Esophagus muscularis mucosa (tissue), 4 donors: ENCODE data around the gene SNF8. TPM values are rescaled to one million over a fixed set of nuclear protein-coding genes. Genes with fewer than 3 reads are reported as not detected.
A peak's percentile ranks its signal among the peaks of the same experiment; 100 is the strongest.

Source experiments
- DNase-seq: peaks from one replicate; pipeline ENCODE4 v3.0.0-alpha.2; 2017; ENCODE audit errors: extremely low spot score
- H3K27ac ChIP-seq, 4 donors: fragments of 200-600 bp; sonication (generic); replicated peaks in 1 of 4; 1 replicate in 3 of 4; 2 replicates in 1 of 4; pipeline ENCODE4 v1.5.1; 2016 to 2019; ENCODE audit warnings: mild to moderate bottlenecking in 1 of 4
- H3K27me3 ChIP-seq, 4 donors: fragments of 200-600 bp; sonication (generic); one replicate each; pipeline versions ENCODE4 v1.5.1 to v1.6.0; 2016 to 2019
- H3K36me3 ChIP-seq, 4 donors: fragments of 200-600 bp; sonication (generic); one replicate each; pipeline ENCODE4 v1.5.1; 2016 to 2019
- H3K4me1 ChIP-seq, 4 donors: fragments of 200-600 bp; sonication (generic); one replicate each; pipeline ENCODE4 v1.5.1; 2016 to 2019
- H3K4me3 ChIP-seq, 4 donors: fragments of 200-600 bp; sonication (generic); 1 replicate in 2 of 4; 2 replicates in 2 of 4; pipeline ENCODE4 v1.5.1; 2016 to 2019; ENCODE audit warnings: mild to moderate bottlenecking in 4 of 4, moderate library complexity in 1 of 4
- H3K9me3 ChIP-seq, 4 donors: fragments of 200-600 bp; sonication (generic); 1 replicate in 3 of 4; 2 replicates in 1 of 4; pipeline ENCODE4 v1.5.1; 2016 to 2019
- CTCF ChIP-seq, 3 experiments: fragments of 200-600 bp in 2 of 3; fragments of 450-650 bp in 1 of 3; sonication (generic) in 2 of 3; IDR thresholded peaks; one replicate each; pipeline ENCODE4 v1.5.1; 2017 to 2019; ENCODE audit warnings: antibody characterized with exemption in 3 of 3, mild to moderate bottlenecking in 2 of 3, moderate library complexity in 1 of 3
- EP300 ChIP-seq: sonication (generic); formaldehyde crosslinking; IDR thresholded peaks from one replicate; pipeline ENCODE4 v1.6.1; 2017; ENCODE audit warnings: antibody characterized with exemption
- POLR2A ChIP-seq: fragments of 450-650 bp; IDR thresholded peaks from one replicate; pipeline ENCODE4 v1.6.1; 2017; ENCODE audit warnings: antibody characterized with exemption, moderate library complexity, mild to moderate bottlenecking, low read depth
- POLR2AphosphoS5 ChIP-seq, 2 donors: sonication (generic); formaldehyde crosslinking; IDR thresholded peaks; one replicate each; pipeline ENCODE4 v1.6.1; 2017; ENCODE audit warnings: antibody characterized with exemption in 2 of 2
- WGBS: methylation state at CpG from one replicate; pipeline ENCODE4 v1.1.5; 2018; 5-methylcytosine and 5-hydroxymethylcytosine counted together
- intact Hi-C: fragments of 100-400 bp; cut with DNase I; formaldehyde crosslinking; loops from one replicate; pipeline ENCODE4 v1.15.1; 2023
- total RNA-seq, 4 donors: library from RNA; depleted of rRNA; stranded (reverse); fragments of >200 nt; gene quantifications; one replicate each; pipeline versions ENCODE4 v1.1.0 to v1.2.1, GENCODE V29; 2016

SNF8 gene
- total RNA-seq, 4 donors from 2014 or later: 80.6 to 97.1 (median 92.3) TPM

GRCh38 chr17:48925251-48925990 lies 19.2 kb downstream of the SNF8 start:
- no peaks in the 10 kb centered on the region for H3K9me3 ChIP-seq
- H3K4me1 ChIP-seq: peaks cover 0 to 8% (median 0%) of the 10 kb centered on the region in 4 donors
- peaks cover 88 to 100% (median 99%) of the 10 kb centered on the region in 4 donors for H3K36me3 ChIP-seq
- TF ChIP-seq CTCF (IDR thresholded peaks at IDR 0.05) (no peak), EP300 (no peak), POLR2AphosphoS5 (IDR thresholded peaks at IDR 0.05) (no peak), POLR2A (no peak)
- intact Hi-C loops: no loop called here
- no peaks in the 10 kb centered on the region for H3K27me3 ChIP-seq
- H3K27ac ChIP-seq: no peak overlapping the region
- 85% methylated on average over 4 of the region's 4 CpGs for WGBS
- H3K4me3 ChIP-seq: no peak overlapping the region
- DNase-seq: no peak

- no peaks in the 10 kb centered on the region for H3K9me3 ChIP-seq
- peak overlapping the region; percentile 15 to 40 (median 31) for H3K27ac ChIP-seq
- H3K36me3 ChIP-seq: peaks cover 46 to 92% (median 85%) of the 10 kb centered on the region in 4 donors
- H3K27me3 ChIP-seq: no peaks in the 10 kb centered on the region
- no peak for DNase-seq
- H3K4me1 ChIP-seq: peaks cover 16 to 40% (median 34%) of the 10 kb centered on the region in 4 donors
- intact Hi-C loops: loop anchor here (10.0 kb wide), 1 partner anchor 61 kb away; no protein-coding TSS in a partner anchor
- 65% methylated on average over 5 of the region's 5 CpGs for WGBS
- H3K4me3 ChIP-seq: no peak overlapping the region
- TF ChIP-seq EP300: no peak
- no peak for TF ChIP-seq CTCF (IDR thresholded peaks at IDR 0.05)
- no peak for TF ChIP-seq POLR2AphosphoS5 (IDR thresholded peaks at IDR 0.05)
- TF ChIP-seq POLR2A: no peak
Observed at GRCh38 chr17:48915459-48916282, 29.0 kb downstream of the SNF8 start.

- intact Hi-C loops: loop anchor here (10.0 kb wide), 1 partner anchor 58 kb away; no protein-coding TSS in a partner anchor
Observed at GRCh38 chr17:48912476-48912875, 32.2 kb downstream of the SNF8 start.

GRCh38 chr17:48910370-48910769 lies 34.3 kb downstream of the SNF8 start:
- no peak for DNase-seq
- intact Hi-C loops: loop anchor here (10.0 kb wide), 1 partner anchor 56 kb away; no protein-coding TSS in a partner anchor
- H3K27ac ChIP-seq: no peak overlapping the region
- TF ChIP-seq POLR2AphosphoS5 (IDR thresholded peaks at IDR 0.05): no peak
- TF ChIP-seq CTCF (IDR thresholded peaks at IDR 0.05): no peak
- no peak for TF ChIP-seq EP300
- no peak for TF ChIP-seq POLR2A
- peak overlapping the region in 1 of 4 donors; percentile 86 for H3K4me3 ChIP-seq
- 71% methylated on average over 2 of the region's 2 CpGs for WGBS
- peaks cover 0 to 44% (median 38%) of the 10 kb centered on the region in 4 donors for H3K36me3 ChIP-seq
- H3K4me1 ChIP-seq: peaks cover 39 to 59% (median 50%) of the 10 kb centered on the region in 4 donors
- no peaks in the 10 kb centered on the region for H3K27me3 ChIP-seq
- H3K9me3 ChIP-seq: no peaks in the 10 kb centered on the region

More at GRCh38 chr17:48912476-48912875, 32.2 kb downstream of the SNF8 start:
- WGBS: 76% methylated on average over 2 of the region's 2 CpGs
- no peaks in the 10 kb centered on the region for H3K9me3 ChIP-seq
- no peak for TF ChIP-seq POLR2A
- no peak for TF ChIP-seq POLR2AphosphoS5 (IDR thresholded peaks at IDR 0.05)
- no peak for TF ChIP-seq EP300
- TF ChIP-seq CTCF (IDR thresholded peaks at IDR 0.05): no peak
- DNase-seq: no peak
- H3K36me3 ChIP-seq: peaks cover 17 to 65% (median 57%) of the 10 kb centered on the region in 4 donors
- no peak overlapping the region for H3K4me3 ChIP-seq
- H3K27ac ChIP-seq: no peak overlapping the region
- peaks cover 36 to 64% (median 57%) of the 10 kb centered on the region in 4 donors for H3K4me1 ChIP-seq
- H3K27me3 ChIP-seq: no peaks in the 10 kb centered on the region
